CD14-positive monocyte (primary cell): ENCODE data around the gene C1RL. TPM values are rescaled to one million over a fixed set of nuclear protein-coding genes. Genes with fewer than 3 reads are reported as not detected.

Source experiments
- DNase-seq, 3 donors: peaks; one replicate each; pipeline ENCODE4 v3.0.0-alpha.2; 2011 to 2022
- H2AFZ ChIP-seq: 2 replicates; pipeline ENCODE4 v1.6.0; 2012; ENCODE audit warnings: mild to moderate bottlenecking, low read depth, low read length, inconsistent platforms; ENCODE audit not compliant: insufficient read depth, poor library complexity, severe bottlenecking
- H3K27ac ChIP-seq, 2 donors: 1 replicate in 1 of 2; 2 replicates in 1 of 2; pipeline ENCODE4 v1.5.1; 2012 to 2013; ENCODE audit warnings: low read length in 2 of 2, control low read depth in 1 of 2, inconsistent platforms in 1 of 2, low read depth in 1 of 2, mild to moderate bottlenecking in 1 of 2
- H3K27me3 ChIP-seq, 2 donors: one replicate each; pipeline versions ENCODE4 v1.6.0 to v1.6.1; 2011 to 2013; ENCODE audit warnings: low read length in 2 of 2; ENCODE audit not compliant: control insufficient read depth in 2 of 2, insufficient read depth in 2 of 2
- H3K36me3 ChIP-seq, 2 donors: replicated peaks in 1 of 2; 1 replicate in 1 of 2; 2 replicates in 1 of 2; pipeline versions ENCODE4 v1.5.1 to v1.6.1; 2012 to 2013; ENCODE audit warnings: low read length in 2 of 2, control low read depth in 1 of 2, inconsistent platforms in 1 of 2, mild to moderate bottlenecking in 1 of 2; ENCODE audit not compliant: insufficient read depth in 2 of 2, control insufficient read depth in 1 of 2
- H3K4me1 ChIP-seq, 2 donors: 1 replicate in 1 of 2; 2 replicates in 1 of 2; pipeline versions ENCODE4 v1.5.1 to v1.6.1; 2012 to 2013; ENCODE audit warnings: low read length in 2 of 2, control low read depth in 1 of 2, inconsistent platforms in 1 of 2, mild to moderate bottlenecking in 1 of 2, moderate library complexity in 1 of 2; ENCODE audit not compliant: insufficient read depth in 2 of 2, control insufficient read depth in 1 of 2
- H3K4me2 ChIP-seq: replicated peaks from 2 replicates; pipeline ENCODE3; 2012; ENCODE audit warnings: low read length, moderate library complexity, mild to moderate bottlenecking; ENCODE audit not compliant: poor library complexity, severe bottlenecking; ENCODE audit errors: extremely low read depth
- H3K4me3 ChIP-seq, 3 experiments: fragments of 200-600 bp in 1 of 3; sonication (generic) in 1 of 3; replicated peaks in 1 of 3; 1 replicate in 2 of 3; 2 replicates in 1 of 3; pipeline ENCODE4 v1.5.1; 2011 to 2013; ENCODE audit warnings: low read length in 3 of 3, mild to moderate bottlenecking in 3 of 3, control low read depth in 2 of 3, low read depth in 2 of 3, inconsistent platforms in 1 of 3, moderate library complexity in 1 of 3
- H3K79me2 ChIP-seq: 2 replicates; pipeline ENCODE4 v1.6.0; 2012; ENCODE audit warnings: mild to moderate bottlenecking, control low read depth, inconsistent platforms, low read length, moderate library complexity; ENCODE audit not compliant: insufficient read depth
- H3K9ac ChIP-seq: 2 replicates; pipeline ENCODE4 v1.6.0; 2017; ENCODE audit warnings: low read length, mild to moderate bottlenecking; ENCODE audit not compliant: insufficient read depth, poor library complexity, severe bottlenecking
- H3K9me3 ChIP-seq, 2 donors: replicated peaks in 1 of 2; 1 replicate in 1 of 2; 2 replicates in 1 of 2; pipeline versions ENCODE4 v1.5.1 to v1.6.1; 2012 to 2013; ENCODE audit warnings: low read length in 2 of 2, control low read depth in 1 of 2; ENCODE audit not compliant: control insufficient read depth in 1 of 2, insufficient read depth in 1 of 2
- H4K20me1 ChIP-seq: 2 replicates; pipeline ENCODE4 v1.6.0; 2012; ENCODE audit warnings: mild to moderate bottlenecking, low read length, control low read depth, moderate library complexity; ENCODE audit not compliant: insufficient read depth
- H3K27ac Mint-ChIP-seq, 7 donors: one replicate each; pipeline ENCODE4 v1.8.0; 2020; ENCODE audit warnings: mild to moderate bottlenecking in 7 of 7, mixed read lengths in 7 of 7, moderate library complexity in 6 of 7, inconsistent platforms in 2 of 7
- H3K27me3 Mint-ChIP-seq, 3 donors: one replicate each; pipeline ENCODE4 v1.8.0; 2021 to 2022; ENCODE audit warnings: low read depth in 3 of 3, mild to moderate bottlenecking in 3 of 3, mixed read lengths in 3 of 3, moderate library complexity in 3 of 3, inconsistent platforms in 1 of 3
- H3K36me3 Mint-ChIP-seq, 2 donors: one replicate each; pipeline ENCODE4 v1.8.0; 2020; ENCODE audit warnings: mixed read lengths in 2 of 2, inconsistent platforms in 1 of 2, mild to moderate bottlenecking in 1 of 2
- H3K4me1 Mint-ChIP-seq: one replicate; pipeline ENCODE4 v1.8.0; 2020; ENCODE audit warnings: mild to moderate bottlenecking, mixed read lengths
- H3K4me3 Mint-ChIP-seq, 2 donors: one replicate each; pipeline ENCODE4 v1.8.0; 2020; ENCODE audit warnings: mild to moderate bottlenecking in 2 of 2, mixed read lengths in 2 of 2, moderate library complexity in 1 of 2
- H3K9me3 Mint-ChIP-seq, 7 donors: one replicate each; pipeline ENCODE4 v1.8.0; 2020 to 2022; ENCODE audit warnings: mixed read lengths in 7 of 7, mild to moderate bottlenecking in 6 of 7, moderate library complexity in 6 of 7, inconsistent platforms in 2 of 7
- CTCF ChIP-seq: fragments of 200-600 bp; IDR thresholded peaks from one replicate; pipeline ENCODE4 v1.8.0; 2022; ENCODE audit warnings: antibody characterized with exemption, mild to moderate bottlenecking
- WGBS: methylation state at CpG from one replicate; pipeline ENCODE4 v1.1.5; 2013; ENCODE audit warnings: missing lambda C conversion rate; ENCODE audit not compliant: insufficient coverage; 5-methylcytosine and 5-hydroxymethylcytosine counted together
- intact Hi-C, 2 donors: fragments of 100-400 bp; cut with micrococcal nuclease; formaldehyde crosslinking; loops; one replicate each; pipeline versions ENCODE4 v1.15.0 to v1.15.1; 2023
- polyA plus RNA-seq, 3 donors: library from polyadenylated mRNA; depleted of rRNA in 1 of 3; unstranded in 2 of 3; stranded (reverse) in 1 of 3; fragments of 300-500 nt in 2 of 3; fragments of >200 nt in 1 of 3; fragmentation: Illumina TruSeq in 2 of 3; gene quantifications; 1 replicate in 2 of 3; 2 replicates in 1 of 3; pipeline ENCODE4 v1.2.3, GENCODE V29; 2012 to 2021

C1RL gene
- polyA plus RNA-seq, 3 donors, result 4.8 to 27.9 (median 5.6) TPM

- Histone ChIP-seq H3K79me2 (no peaks in the 10 kb centered on the region), H4K20me1 (no peaks in the 10 kb centered on the region), H3K9me3 (no peaks in the 10 kb centered on the region), H2AFZ (no peak within 1 kb of the TSS), H3K4me1 (peaks cover 0 to 9% of the 10 kb centered on the region in 2 donors), H3K9ac (no peak within 1 kb of the TSS), H3K4me2 (no peak within 1 kb of the TSS), H3K27ac (no peak within 1 kb of the TSS), H3K36me3 (no peaks in the 10 kb centered on the region), H3K4me3 (no peak within 1 kb of the TSS), H3K27me3 (no peaks in the 10 kb centered on the region)
- 61% methylated on average over 3 of the region's 10 CpGs for whole genome bisulfite sequencing
- intact Hi-C loops, result no loop called here
- no peak for DNase-seq
- TF ChIP-seq CTCF, result no peak
- Mint-ChIP-seq H3K36me3 (no peaks in the 10 kb centered on the region), H3K27ac (peak within 1 kb of the TSS in 1 of 7 donors; percentile 24), H3K4me3 (no peak within 1 kb of the TSS), H3K27me3 (peaks cover 0 to 8% (median 6%) of the 10 kb centered on the region in 3 donors), H3K9me3 (peaks cover 0 to 2% (median 0%) of the 10 kb centered on the region in 7 donors), H3K4me1 (peaks cover 11% of the 10 kb centered on the region)
Observed at GRCh38 chr12:7060353-7060954, 48.6 kb downstream of the C1RL start, which contains the start of gene C1S. Gene C1S, plus strand, starts transcription at chr12:7060718. Its CDS starts 1,195 bp downstream, at chr12:7061913.

- no peak overlapping the region for H3K27ac Mint-ChIP-seq
- H3K36me3 ChIP-seq, result no peaks in the 10 kb centered on the region
- H3K27me3 Mint-ChIP-seq, result peaks cover 2 to 10% (median 6%) of the 10 kb centered on the region in 3 donors
- peaks cover 11% of the 10 kb centered on the region for H3K4me1 Mint-ChIP-seq
- H3K27ac ChIP-seq, result no peak overlapping the region
- TF ChIP-seq CTCF, result no peak
- no peaks in the 10 kb centered on the region for H3K79me2 ChIP-seq
- H3K4me3 Mint-ChIP-seq, result no peak overlapping the region
- peaks cover 0 to 2% (median 0%) of the 10 kb centered on the region in 7 donors for H3K9me3 Mint-ChIP-seq
- no peaks in the 10 kb centered on the region for H3K27me3 ChIP-seq
- 85% methylated on average over 3 of the region's 4 CpGs for WGBS
- H4K20me1 ChIP-seq, result no peaks in the 10 kb centered on the region
- peaks cover 0 to 9% of the 10 kb centered on the region in 2 donors for H3K4me1 ChIP-seq
- H3K4me2 ChIP-seq, result no peak overlapping the region
- H3K9ac ChIP-seq, result no peak overlapping the region
- DNase-seq, result no peak
- H2AFZ ChIP-seq, result no peak overlapping the region
- no peak overlapping the region for H3K4me3 ChIP-seq
- H3K9me3 ChIP-seq, result no peaks in the 10 kb centered on the region
- no peaks in the 10 kb centered on the region for H3K36me3 Mint-ChIP-seq
- intact Hi-C loops, result no loop called here
Observed at GRCh38 chr12:7059780-7060179, 49.2 kb downstream of the C1RL start.
